SK-N-SH treated with all-trans-retinoic acid at 6 μM for 48 hours (cell line): Measurements from ENCODE around the gene TANGO6.

Experiments used
- CREB5 ChIP-seq: fragments of 250-450 bp; sonication (Bioruptor Pico); IDR thresholded peaks from 2 replicates; pipeline ENCODE4 v1.5.1; 2020; ENCODE audit warnings: low read depth, mild to moderate bottlenecking, moderate library complexity
- CSDC2 ChIP-seq: fragments of 250-450 bp; sonication (Bioruptor Pico); IDR thresholded peaks from 2 replicates; pipeline ENCODE4 v1.5.0; 2020; ENCODE audit warnings: mild to moderate bottlenecking, moderate library complexity
- ESRRG ChIP-seq: fragments of 250-450 bp; sonication (Bioruptor Pico); IDR thresholded peaks from 2 replicates; pipeline ENCODE4 v1.6.1; 2021; ENCODE audit warnings: mild to moderate bottlenecking
- OSR1 ChIP-seq: fragments of 250-450 bp; sonication (Bioruptor Pico); IDR thresholded peaks from 2 replicates; pipeline ENCODE4 v1.8.0; 2022; ENCODE audit warnings: moderate library complexity, mild to moderate bottlenecking, inconsistent platforms
- PATZ1 ChIP-seq: fragments of 250-450 bp; sonication (Bioruptor Pico); IDR thresholded peaks from 2 replicates; pipeline ENCODE4 v1.8.0; 2020; ENCODE audit warnings: mild to moderate bottlenecking, moderate library complexity, borderline replicate concordance
- RARB ChIP-seq: fragments of 250-450 bp; sonication (Bioruptor Pico); IDR thresholded peaks from 2 replicates; pipeline ENCODE4 v1.8.0; 2021; ENCODE audit warnings: mild to moderate bottlenecking, moderate library complexity
- TCF4 ChIP-seq: fragments of 250-450 bp; sonication (Bioruptor Pico); IDR thresholded peaks from 2 replicates; pipeline ENCODE4 v1.8.0; 2021; ENCODE audit warnings: mild to moderate bottlenecking, moderate library complexity, borderline replicate concordance
- TOX ChIP-seq: fragments of 250-450 bp; sonication (Bioruptor Pico); IDR thresholded peaks from 2 replicates; pipeline ENCODE4 v1.8.0; 2021; ENCODE audit warnings: mild to moderate bottlenecking, moderate library complexity, borderline replicate concordance
- ZC3H10 ChIP-seq: fragments of 250-450 bp; sonication (Bioruptor Pico); IDR thresholded peaks from 2 replicates; pipeline ENCODE4 v1.5.1; 2021; ENCODE audit warnings: mild to moderate bottlenecking, moderate library complexity
- ZFP3 ChIP-seq: fragments of 250-450 bp; sonication (Bioruptor Pico); IDR thresholded peaks from 2 replicates; pipeline ENCODE4 v1.5.0; 2020; ENCODE audit warnings: mild to moderate bottlenecking, moderate library complexity
- ZFP30 ChIP-seq: fragments of 450-650 bp; formaldehyde crosslinking; IDR thresholded peaks from 2 replicates; pipeline ENCODE4 v1.5.0; 2022; ENCODE audit warnings: mild to moderate bottlenecking, moderate library complexity

DNA sequence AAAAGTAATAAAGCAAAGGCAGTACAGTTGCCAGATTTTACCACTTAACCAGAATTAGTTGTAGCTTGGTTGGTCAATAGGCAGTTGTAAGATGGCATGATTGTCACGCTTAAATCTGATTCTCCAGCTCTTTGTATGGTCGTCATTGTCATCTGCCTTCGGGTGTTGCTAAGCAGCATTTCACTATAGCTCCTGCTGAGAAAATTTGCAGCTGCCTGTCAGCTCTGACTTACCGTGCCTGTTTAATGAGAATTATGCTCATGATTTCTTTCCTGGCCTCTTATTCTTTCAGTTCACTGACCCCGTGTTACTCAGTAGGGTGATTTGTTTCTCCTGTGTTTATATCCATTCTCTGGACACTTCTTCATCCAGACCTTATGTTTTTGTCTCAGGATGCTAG, 66.7 kb downstream of the TANGO6 start:
- TF ChIP-seq CSDC2 (CRISPR knock-in tag) (no peak), OSR1 (no peak), ZC3H10 (no peak), CREB5 (no peak), ZFP30 (no peak), PATZ1 (CRISPR knock-in tag) (no peak), TCF4 (CRISPR knock-in tag) (no peak), RARB (CRISPR knock-in tag) (no peak), TOX (CRISPR knock-in tag) (no peak), ESRRG (CRISPR knock-in tag) (no peak), ZFP3 (CRISPR knock-in tag) (no peak)
